GM12878 (cell line): ENCODE data around the gene BANP. TPM values are rescaled to one million over a fixed set of nuclear protein-coding genes. Genes with fewer than 3 reads are reported as not detected.

Experiments
- ATAC-seq: fragments of 200-7000 bp; cut with Tn5 transposase; 3 replicates; pipeline ENCODE4 v1.9.1; 2020; ENCODE audit warnings: mild to moderate bottlenecking, moderate library complexity
- BruUV-seq: library from RNA; stranded (reverse); fragments of 400-500 nt; replicated peaks from 2 replicates; lab custom pipeline; 2021; lab: Mats Ljungman, UMichigan
- CTCF ChIA-PET: fragments of 300-600 bp; sonication (Branson Sonifier 250); formaldehyde crosslinking; extraction: SDS; loops from one replicate; lab custom pipeline; 2021; ENCODE audit warnings: inconsistent platforms; lab: Yijun Ruan, JAX
- POLR2A ChIA-PET: fragments of 350-600 bp; formaldehyde crosslinking; extraction: SDS; loops from one replicate; lab custom pipeline; 2021; ENCODE audit warnings: inconsistent platforms; lab: Charles Lee
- RAD21 ChIA-PET: fragments of 300-600 bp; sonication (Branson Sonifier 250); formaldehyde crosslinking; loops from one replicate; lab custom pipeline; 2023; ENCODE audit warnings: antibody characterized with exemption; ENCODE audit not compliant: unreplicated experiment; lab: Charles Lee
- SMC1A ChIA-PET: fragments of 300-600 bp; sonication (Branson Sonifier 250); formaldehyde crosslinking; loops from one replicate; lab custom pipeline; 2023; ENCODE audit not compliant: unreplicated experiment, uncharacterized antibody; lab: Charles Lee
- DNase-seq: peaks from one replicate; pipeline ENCODE4 v3.0.0-alpha.2; 2011; ENCODE audit warnings: low read depth, low spot score
- FAIRE-seq: peaks from 3 replicates; lab custom pipeline; 2011; peaks lifted over from hg19 to GRCh38; lab: Jason Lieb, UNC
- H2AFZ ChIP-seq: 2 replicates; pipeline ENCODE4 v1.6.0; 2011; ENCODE audit warnings: low read depth, low read length, control low read depth; ENCODE audit not compliant: control insufficient read depth
- H3K27ac ChIP-seq: 2 replicates; pipeline ENCODE4 v1.5.1; 2011; ENCODE audit warnings: control low read depth; ENCODE audit not compliant: control insufficient read depth, insufficient read depth
- H3K27me3 ChIP-seq, 2 experiments: replicated peaks in 1 of 2; 2 replicates each; pipeline versions ENCODE4 v1.6.0 to v1.6.1; 2011; ENCODE audit warnings: low read length in 1 of 2; ENCODE audit not compliant: control insufficient read depth in 2 of 2, insufficient read depth in 2 of 2
- H3K36me3 ChIP-seq, 2 experiments: 2 replicates each; pipeline ENCODE4 v1.5.1; 2011; ENCODE audit warnings: low read length in 1 of 2; ENCODE audit not compliant: control insufficient read depth in 2 of 2, insufficient read depth in 2 of 2
- H3K4me1 ChIP-seq: 2 replicates; pipeline ENCODE4 v1.6.1; 2011; ENCODE audit warnings: mild to moderate bottlenecking, low read length, moderate library complexity, mixed read lengths; ENCODE audit not compliant: control insufficient read depth, insufficient read depth
- H3K4me2 ChIP-seq: 2 replicates; pipeline ENCODE4 v1.6.0; 2011; ENCODE audit warnings: control low read depth; ENCODE audit not compliant: control insufficient read depth, insufficient read depth
- H3K4me3 ChIP-seq: fragments of 200-600 bp; sonication (generic); 2 replicates; pipeline ENCODE4 v1.5.1; 2016
- H3K79me2 ChIP-seq: 2 replicates; pipeline ENCODE4 v1.6.0; 2011; ENCODE audit warnings: low read length; ENCODE audit not compliant: control insufficient read depth, insufficient read depth
- H3K9ac ChIP-seq: 2 replicates; pipeline ENCODE4 v1.8.0; 2011; ENCODE audit warnings: low read length, control low read depth, mixed read lengths; ENCODE audit not compliant: control insufficient read depth, insufficient read depth
- H3K9me3 ChIP-seq: replicated peaks from 3 replicates; pipeline ENCODE4 v1.5.1; 2011; ENCODE audit warnings: mild to moderate bottlenecking, low read length; ENCODE audit not compliant: control insufficient read depth, insufficient read depth
- H4K20me1 ChIP-seq: 2 replicates; pipeline ENCODE4 v1.6.0; 2011; ENCODE audit not compliant: control insufficient read depth, insufficient read depth
- NR2C1 ChIP-seq: fragments of 450-650 bp; IDR thresholded peaks from 2 replicates; pipeline ENCODE4 v1.6.1; 2017; ENCODE audit warnings: antibody characterized with exemption, mild to moderate bottlenecking, moderate library complexity
- RAD21 ChIP-seq: IDR thresholded peaks from 2 replicates; pipeline ENCODE4 v1.6.1; 2011; ENCODE audit warnings: mild to moderate bottlenecking, low read depth, low read length, moderate library complexity; ENCODE audit not compliant: insufficient read depth
- SMAD1 ChIP-seq: fragments of 450-650 bp; IDR thresholded peaks from 2 replicates; pipeline ENCODE4 v1.6.1; 2018; ENCODE audit warnings: mild to moderate bottlenecking, low read depth; ENCODE audit not compliant: partially characterized antibody
- SMARCA5 ChIP-seq: fragments of 450-650 bp; IDR thresholded peaks from 2 replicates; pipeline ENCODE4 v1.6.1; 2017; ENCODE audit warnings: mild to moderate bottlenecking
- ZNF384 ChIP-seq: IDR thresholded peaks from 2 replicates; pipeline ENCODE4 v1.6.1; 2012; ENCODE audit warnings: low read depth, mild to moderate bottlenecking, low read length, improper control_type of control experiment, borderline replicate concordance
- WGBS: methylation state at CpG from one replicate; pipeline ENCODE4 v1.1.6; 2016; ENCODE audit warnings: low lambda C conversion rate; ENCODE audit not compliant: insufficient replicate concordance, insufficient coverage; ENCODE audit errors: missing lambda C conversion rate; 5-methylcytosine and 5-hydroxymethylcytosine counted together
- in situ Hi-C: fragments of 300-500 bp; cut with MboI; formaldehyde crosslinking; loops from 9 replicates; pipeline ENCODE4 v1.14.3; 2018; ENCODE audit warnings: mixed read lengths
- intact Hi-C: fragments of 100-400 bp; cut with micrococcal nuclease; formaldehyde crosslinking; loops from one replicate; pipeline ENCODE4 v1.14.2; 2022; ENCODE audit not compliant: unreplicated experiment
- polyA plus RNA-seq, 11 experiments: library from polyadenylated mRNA; depleted of rRNA in 4 of 11; unstranded in 6 of 11; stranded (reverse) in 5 of 11; fragments of >200 nt; fragmentation: Nextera tagmentation in 4 of 11; fragmentation: Illumina TruSeq in 1 of 11; extraction: Ambion mirVana in 4 of 11; extraction: Trizol in 1 of 11; gene quantifications; 1 replicate in 1 of 11; 2 replicates in 10 of 11; pipeline versions ENCODE4 v1.2.1 to v1.2.3, GENCODE V29; 2011 to 2016; ENCODE audit warnings: inconsistent platforms in 2 of 11, missing spikeins in 2 of 11, low read depth in 1 of 11
- total RNA-seq, 4 experiments: library from RNA; depleted of rRNA in 3 of 4; stranded (reverse); fragments of >200 nt in 3 of 4; fragmentation: Illumina TruSeq in 1 of 4; extraction: Trizol in 1 of 4; gene quantifications; 2 replicates each; pipeline versions ENCODE4 v1.2.1 to v1.2.3, GENCODE V29; 2013 to 2021
- TF ChIP-seq, protein P1 (sequence below): IDR thresholded peaks from 2 replicates; pipeline ENCODE4 v1.6.1; 2012; ENCODE audit warnings: mild to moderate bottlenecking, low read depth, low read length
- TF ChIP-seq, protein P2 (sequence below), 3 experiments: IDR thresholded peaks in 2 of 3; conservative IDR thresholded peaks in 1 of 3; 2 replicates each; pipeline ENCODE4 v1.5.1; 2011; ENCODE audit warnings: low read depth in 3 of 3, low read length in 3 of 3, mild to moderate bottlenecking in 3 of 3, control low read depth in 2 of 3, moderate library complexity in 2 of 3, inconsistent platforms in 1 of 3, mixed read lengths in 1 of 3; ENCODE audit not compliant: control insufficient read depth in 2 of 3, insufficient read depth in 1 of 3; ENCODE audit errors: extremely low read depth in 1 of 3

The BANP gene
- total and polyA plus RNA-seq, 10 of the 15 experiments (the other 5 are each of a cell fraction or from before 2014, with no cell fraction given), result 3.9 to 21.9 (median 12.2) TPM

DNA sequence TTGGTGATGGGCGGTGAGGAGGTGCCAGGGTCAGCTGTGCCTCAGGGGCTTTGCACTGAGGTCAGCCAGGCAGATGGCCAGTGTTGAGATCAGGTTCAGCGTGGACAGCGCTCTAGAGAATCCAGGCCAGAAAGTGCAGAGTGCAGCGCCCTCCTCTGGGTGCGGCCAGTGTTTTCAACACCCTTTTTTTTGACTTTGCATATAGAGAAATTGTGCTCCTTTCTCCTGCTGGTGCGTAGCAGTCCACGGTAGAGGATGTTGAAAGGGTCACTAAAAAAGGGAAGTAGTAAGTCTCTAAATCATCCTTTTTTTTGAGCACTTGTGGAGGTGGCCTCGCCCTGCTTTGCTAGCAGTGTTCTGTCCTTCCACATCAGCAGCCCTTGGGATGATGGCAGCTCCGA, 53.9 kb downstream of the BANP start:
- WGBS, result 46% methylated on average over 9 of the region's 9 CpGs
- no peak; the same call in 2 of the 3 replicates for ATAC-seq
- no TSS peak for BruUV-seq
- no peaks in the 10 kb centered on the region for H3K27me3 ChIP-seq
- no peaks in the 10 kb centered on the region for H3K79me2 ChIP-seq
- H3K4me3 ChIP-seq, result no peak overlapping the region
- peaks cover 10 to 16% of the 10 kb centered on the region in 2 experiments; a peak in 3 of 4 replicates for H3K36me3 ChIP-seq
- no peaks in the 10 kb centered on the region for H3K4me1 ChIP-seq
- POLR2A ChIA-PET, result no interaction called here
- TF ChIP-seq SMAD1 (no peak), NR2C1 (no peak), ZNF384 (no peak), SMARCA5 (no peak), RAD21 (peak; percentile 43; the same call in 1 of the 2 replicates)
- TF ChIP-seq, protein P1, sequence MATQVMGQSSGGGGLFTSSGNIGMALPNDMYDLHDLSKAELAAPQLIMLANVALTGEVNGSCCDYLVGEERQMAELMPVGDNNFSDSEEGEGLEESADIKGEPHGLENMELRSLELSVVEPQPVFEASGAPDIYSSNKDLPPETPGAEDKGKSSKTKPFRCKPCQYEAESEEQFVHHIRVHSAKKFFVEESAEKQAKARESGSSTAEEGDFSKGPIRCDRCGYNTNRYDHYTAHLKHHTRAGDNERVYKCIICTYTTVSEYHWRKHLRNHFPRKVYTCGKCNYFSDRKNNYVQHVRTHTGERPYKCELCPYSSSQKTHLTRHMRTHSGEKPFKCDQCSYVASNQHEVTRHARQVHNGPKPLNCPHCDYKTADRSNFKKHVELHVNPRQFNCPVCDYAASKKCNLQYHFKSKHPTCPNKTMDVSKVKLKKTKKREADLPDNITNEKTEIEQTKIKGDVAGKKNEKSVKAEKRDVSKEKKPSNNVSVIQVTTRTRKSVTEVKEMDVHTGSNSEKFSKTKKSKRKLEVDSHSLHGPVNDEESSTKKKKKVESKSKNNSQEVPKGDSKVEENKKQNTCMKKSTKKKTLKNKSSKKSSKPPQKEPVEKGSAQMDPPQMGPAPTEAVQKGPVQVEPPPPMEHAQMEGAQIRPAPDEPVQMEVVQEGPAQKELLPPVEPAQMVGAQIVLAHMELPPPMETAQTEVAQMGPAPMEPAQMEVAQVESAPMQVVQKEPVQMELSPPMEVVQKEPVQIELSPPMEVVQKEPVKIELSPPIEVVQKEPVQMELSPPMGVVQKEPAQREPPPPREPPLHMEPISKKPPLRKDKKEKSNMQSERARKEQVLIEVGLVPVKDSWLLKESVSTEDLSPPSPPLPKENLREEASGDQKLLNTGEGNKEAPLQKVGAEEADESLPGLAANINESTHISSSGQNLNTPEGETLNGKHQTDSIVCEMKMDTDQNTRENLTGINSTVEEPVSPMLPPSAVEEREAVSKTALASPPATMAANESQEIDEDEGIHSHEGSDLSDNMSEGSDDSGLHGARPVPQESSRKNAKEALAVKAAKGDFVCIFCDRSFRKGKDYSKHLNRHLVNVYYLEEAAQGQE, result peak; percentile 62
- TF ChIP-seq, protein P2, sequence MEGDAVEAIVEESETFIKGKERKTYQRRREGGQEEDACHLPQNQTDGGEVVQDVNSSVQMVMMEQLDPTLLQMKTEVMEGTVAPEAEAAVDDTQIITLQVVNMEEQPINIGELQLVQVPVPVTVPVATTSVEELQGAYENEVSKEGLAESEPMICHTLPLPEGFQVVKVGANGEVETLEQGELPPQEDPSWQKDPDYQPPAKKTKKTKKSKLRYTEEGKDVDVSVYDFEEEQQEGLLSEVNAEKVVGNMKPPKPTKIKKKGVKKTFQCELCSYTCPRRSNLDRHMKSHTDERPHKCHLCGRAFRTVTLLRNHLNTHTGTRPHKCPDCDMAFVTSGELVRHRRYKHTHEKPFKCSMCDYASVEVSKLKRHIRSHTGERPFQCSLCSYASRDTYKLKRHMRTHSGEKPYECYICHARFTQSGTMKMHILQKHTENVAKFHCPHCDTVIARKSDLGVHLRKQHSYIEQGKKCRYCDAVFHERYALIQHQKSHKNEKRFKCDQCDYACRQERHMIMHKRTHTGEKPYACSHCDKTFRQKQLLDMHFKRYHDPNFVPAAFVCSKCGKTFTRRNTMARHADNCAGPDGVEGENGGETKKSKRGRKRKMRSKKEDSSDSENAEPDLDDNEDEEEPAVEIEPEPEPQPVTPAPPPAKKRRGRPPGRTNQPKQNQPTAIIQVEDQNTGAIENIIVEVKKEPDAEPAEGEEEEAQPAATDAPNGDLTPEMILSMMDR (IDR thresholded peaks at IDR 0.05 in 2 of 3, conservative IDR thresholded peaks at IDR 0.05 in 1 of 3; ENCODE audit: control insufficient read depth in 2 of 3, extremely low read depth in 1 of 3, insufficient read depth in 1 of 3, low read depth in 3 of 3, low read length in 3 of 3), result peak; percentile 13 to 32 (median 16); a peak in 2 of 6 replicates
- TF ChIP-seq, all 136 proteins: peak for 3
- no peak overlapping the region for H2AFZ ChIP-seq
- no peak for FAIRE-seq
- ChIA-PET CTCF (no interaction called here), RAD21 (no interaction called here), SMC1A (no interaction called here)
- no peak overlapping the region for H3K27ac ChIP-seq
- DNase-seq, result no peak
- H3K4me2 ChIP-seq, result no peak overlapping the region
- in situ Hi-C loops (no loop called here), intact Hi-C loops (no loop called here)
- H4K20me1 ChIP-seq, result no peaks in the 10 kb centered on the region
- H3K9ac ChIP-seq, result no peak overlapping the region
- H3K9me3 ChIP-seq, result no peaks in the 10 kb centered on the region
